Measurements from ENCODE around the gene RPS3A.

GRCh38 chr4:151143811-151144210 lies 44.4 kb downstream of the RPS3A start:
- TF ChIP-seq EZH2 (IDR thresholded peaks at IDR 0.05; ENCODE audit: insufficient read depth, poor library complexity, severe bottlenecking) (no peak), EZH2phosphoT487 (IDR thresholded peaks at IDR 0.05; ENCODE audit: insufficient read depth, low read depth) (no peak)
